Measurements from ENCODE around the gene IPO7. TPM values are rescaled to one million over a fixed set of nuclear protein-coding genes. Genes with fewer than 3 reads are reported as not detected.

Gene IPO7
- total RNA-seq, 1 experiment from 2014 or later = 273 TPM

DNA sequence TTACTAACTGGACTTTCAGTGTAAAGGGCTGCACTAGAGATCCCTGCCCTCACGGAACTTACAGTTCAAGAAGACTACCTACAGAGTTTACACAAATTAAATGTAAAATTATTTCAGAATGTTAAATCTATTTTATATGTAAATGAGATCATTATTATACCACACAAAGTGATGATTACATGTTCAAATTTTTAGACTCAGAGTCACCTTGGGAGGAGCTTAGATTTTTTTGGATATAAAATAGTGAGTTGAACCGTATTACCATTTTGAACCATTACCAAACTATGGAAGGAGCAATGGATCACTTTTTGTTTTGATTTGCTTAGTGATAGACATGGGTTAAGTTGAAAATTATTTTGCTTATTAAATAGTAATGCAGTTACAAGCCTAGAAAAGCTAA is 1.6 kb downstream of the IPO7 start:
- POLR2A ChIA-PET = interaction anchor here (0.6 to 1.8 kb wide), 3 partner anchors 22 to 76 kb away, joined by 3 to 10 read pairs (median 5); partner anchors contain the start of gene ZNF143
- intact Hi-C loops (cut with micrococcal nuclease; ENCODE audit: unreplicated experiment) = loop anchor here (10.0 kb wide), 1 partner anchor 211 kb away; no protein-coding TSS in a partner anchor
- BruUV-seq (replicated peaks) = TSS peak; percentile 87

DNA sequence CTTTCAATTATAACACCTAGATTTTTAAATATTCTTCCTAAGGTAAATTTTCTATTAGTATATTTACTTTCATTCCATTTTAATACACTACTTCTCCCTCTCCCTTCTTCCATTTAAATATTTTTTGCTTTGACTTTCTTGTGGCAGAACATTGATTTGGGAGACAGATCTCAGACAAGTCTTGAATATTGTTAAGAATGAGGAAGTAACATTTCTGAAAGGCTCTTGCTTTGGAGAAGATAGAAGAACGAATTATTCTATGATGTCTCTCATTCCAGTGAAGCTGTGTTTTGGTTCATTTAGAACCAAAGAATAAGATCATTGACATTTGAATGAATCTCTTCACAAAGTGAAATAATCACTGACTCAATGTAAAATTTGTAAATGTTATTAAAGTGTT is 2.4 kb downstream of the IPO7 start:
- Histone ChIP-seq H3K27ac (ENCODE audit: low read length) (no peak overlapping the region), H3K27me3 (ENCODE audit: control insufficient read depth, insufficient read depth, low read length) (no peaks in the 10 kb centered on the region), H3K9me3 (ENCODE audit: control insufficient read depth, insufficient read depth, low read depth, low read length) (no peaks in the 10 kb centered on the region), H3K36me3 (ENCODE audit: control insufficient read depth, insufficient read depth, low read length) (peaks cover 15% of the 10 kb centered on the region), H3K4me3 (ENCODE audit: low read depth in 2 of 2, low read length in 2 of 2) (peak overlapping the region in 1 of 2 experiments; percentile 88; a peak in 2 of 4 replicates), H3K4me1 (ENCODE audit: control insufficient read depth, insufficient read depth, low read length) (peaks cover 23% of the 10 kb centered on the region)
- in situ Hi-C loops (cut with HindIII; ENCODE audit: low pct_unique_long_range_greater_than_20kb, low sequenced_read_pairs) = no loop called here
- ChIA-PET CTCF (no interaction called here), POLR2A (interaction anchor here (1.0 kb wide), 1 partner anchor 74 kb away, joined by 3 read pairs; the partner anchor contains the start of gene ZNF143)
- no TSS peak for BruUV-seq (replicated peaks)
- intact Hi-C loops (cut with micrococcal nuclease; ENCODE audit: unreplicated experiment) = loop anchor here (10.0 kb wide), 1 partner anchor 212 kb away; no protein-coding TSS in a partner anchor
- DNase-seq (ENCODE audit: low read depth, low spot score) (no peak), ATAC-seq (no peak)
- no peak for TF ChIP-seq SIN3A (IDR thresholded peaks at IDR 0.05; ENCODE audit: borderline replicate concordance, insufficient read depth, low read depth, low read length)
- no peak for TF ChIP-seq TCF7L2 (IDR thresholded peaks at IDR 0.05; ENCODE audit: low read depth, low read length)
- no peak for TF ChIP-seq POLR2AphosphoS5 (IDR thresholded peaks at IDR 0.05; ENCODE audit: low read depth, low read length)
- TF ChIP-seq, protein P1, sequence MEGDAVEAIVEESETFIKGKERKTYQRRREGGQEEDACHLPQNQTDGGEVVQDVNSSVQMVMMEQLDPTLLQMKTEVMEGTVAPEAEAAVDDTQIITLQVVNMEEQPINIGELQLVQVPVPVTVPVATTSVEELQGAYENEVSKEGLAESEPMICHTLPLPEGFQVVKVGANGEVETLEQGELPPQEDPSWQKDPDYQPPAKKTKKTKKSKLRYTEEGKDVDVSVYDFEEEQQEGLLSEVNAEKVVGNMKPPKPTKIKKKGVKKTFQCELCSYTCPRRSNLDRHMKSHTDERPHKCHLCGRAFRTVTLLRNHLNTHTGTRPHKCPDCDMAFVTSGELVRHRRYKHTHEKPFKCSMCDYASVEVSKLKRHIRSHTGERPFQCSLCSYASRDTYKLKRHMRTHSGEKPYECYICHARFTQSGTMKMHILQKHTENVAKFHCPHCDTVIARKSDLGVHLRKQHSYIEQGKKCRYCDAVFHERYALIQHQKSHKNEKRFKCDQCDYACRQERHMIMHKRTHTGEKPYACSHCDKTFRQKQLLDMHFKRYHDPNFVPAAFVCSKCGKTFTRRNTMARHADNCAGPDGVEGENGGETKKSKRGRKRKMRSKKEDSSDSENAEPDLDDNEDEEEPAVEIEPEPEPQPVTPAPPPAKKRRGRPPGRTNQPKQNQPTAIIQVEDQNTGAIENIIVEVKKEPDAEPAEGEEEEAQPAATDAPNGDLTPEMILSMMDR (IDR thresholded peaks at IDR 0.05) = no peak
- TF ChIP-seq, protein P2, sequence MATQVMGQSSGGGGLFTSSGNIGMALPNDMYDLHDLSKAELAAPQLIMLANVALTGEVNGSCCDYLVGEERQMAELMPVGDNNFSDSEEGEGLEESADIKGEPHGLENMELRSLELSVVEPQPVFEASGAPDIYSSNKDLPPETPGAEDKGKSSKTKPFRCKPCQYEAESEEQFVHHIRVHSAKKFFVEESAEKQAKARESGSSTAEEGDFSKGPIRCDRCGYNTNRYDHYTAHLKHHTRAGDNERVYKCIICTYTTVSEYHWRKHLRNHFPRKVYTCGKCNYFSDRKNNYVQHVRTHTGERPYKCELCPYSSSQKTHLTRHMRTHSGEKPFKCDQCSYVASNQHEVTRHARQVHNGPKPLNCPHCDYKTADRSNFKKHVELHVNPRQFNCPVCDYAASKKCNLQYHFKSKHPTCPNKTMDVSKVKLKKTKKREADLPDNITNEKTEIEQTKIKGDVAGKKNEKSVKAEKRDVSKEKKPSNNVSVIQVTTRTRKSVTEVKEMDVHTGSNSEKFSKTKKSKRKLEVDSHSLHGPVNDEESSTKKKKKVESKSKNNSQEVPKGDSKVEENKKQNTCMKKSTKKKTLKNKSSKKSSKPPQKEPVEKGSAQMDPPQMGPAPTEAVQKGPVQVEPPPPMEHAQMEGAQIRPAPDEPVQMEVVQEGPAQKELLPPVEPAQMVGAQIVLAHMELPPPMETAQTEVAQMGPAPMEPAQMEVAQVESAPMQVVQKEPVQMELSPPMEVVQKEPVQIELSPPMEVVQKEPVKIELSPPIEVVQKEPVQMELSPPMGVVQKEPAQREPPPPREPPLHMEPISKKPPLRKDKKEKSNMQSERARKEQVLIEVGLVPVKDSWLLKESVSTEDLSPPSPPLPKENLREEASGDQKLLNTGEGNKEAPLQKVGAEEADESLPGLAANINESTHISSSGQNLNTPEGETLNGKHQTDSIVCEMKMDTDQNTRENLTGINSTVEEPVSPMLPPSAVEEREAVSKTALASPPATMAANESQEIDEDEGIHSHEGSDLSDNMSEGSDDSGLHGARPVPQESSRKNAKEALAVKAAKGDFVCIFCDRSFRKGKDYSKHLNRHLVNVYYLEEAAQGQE (IDR thresholded peaks at IDR 0.05; ENCODE audit: insufficient read depth in 1 of 2, low read depth in 2 of 2, low read length in 1 of 2) = no peak

More for the DNA sequence above, 1.6 kb downstream of the IPO7 start:
- Histone ChIP-seq H3K4me3 (ENCODE audit: low read depth in 2 of 2, low read length in 2 of 2) (peak overlapping the region; percentile 77 to 88), H3K36me3 (ENCODE audit: control insufficient read depth, insufficient read depth, low read length) (peaks cover 15% of the 10 kb centered on the region), H3K4me1 (ENCODE audit: control insufficient read depth, insufficient read depth, low read length) (peaks cover 23% of the 10 kb centered on the region), H3K27me3 (ENCODE audit: control insufficient read depth, insufficient read depth, low read length) (no peaks in the 10 kb centered on the region), H3K27ac (ENCODE audit: low read length) (peak overlapping the region; percentile 87), H3K9me3 (ENCODE audit: control insufficient read depth, insufficient read depth, low read depth, low read length) (no peaks in the 10 kb centered on the region)
- DNase-seq (ENCODE audit: low read depth, low spot score) (no peak), ATAC-seq (no peak)
- in situ Hi-C loops (cut with HindIII; ENCODE audit: low pct_unique_long_range_greater_than_20kb, low sequenced_read_pairs) = no loop called here
- TF ChIP-seq, protein P2 (IDR thresholded peaks at IDR 0.05; ENCODE audit: insufficient read depth in 1 of 2, low read depth in 2 of 2, low read length in 1 of 2) = no peak
- TF ChIP-seq SIN3A (IDR thresholded peaks at IDR 0.05; ENCODE audit: borderline replicate concordance, insufficient read depth, low read depth, low read length) = no peak
- no peak for TF ChIP-seq TCF7L2 (IDR thresholded peaks at IDR 0.05; ENCODE audit: low read depth, low read length)
- TF ChIP-seq, protein P1 (IDR thresholded peaks at IDR 0.05) = no peak
- TF ChIP-seq POLR2AphosphoS5 (IDR thresholded peaks at IDR 0.05; ENCODE audit: low read depth, low read length) = no peak
- CTCF ChIA-PET = interaction anchor here (0.6 to 0.7 kb wide), 2 partner anchors 120 to 180 kb away, joined by 3 read pairs; no protein-coding TSS in a partner anchor
